Neutrophil (primary cell): ENCODE measurements around the gene KCTD7.
A peak's percentile ranks its signal among the peaks of the same experiment; 100 is the strongest.
"Not testable (repeated sequence)": the region's sequence is repeated elsewhere in the genome, so short reads cannot be mapped to it uniquely, and the experiment has no call there.

Experiments
- H3K27ac ChIP-seq: fragments of 200-600 bp; sonication (generic); 2 replicates; pipeline ENCODE4 v1.5.1; 2016; ENCODE audit warnings: mild to moderate bottlenecking, moderate library complexity
- H3K27me3 ChIP-seq: fragments of 200-600 bp; sonication (generic); 2 replicates; pipeline ENCODE4 v1.6.0; 2016; ENCODE audit warnings: mild to moderate bottlenecking
- H3K36me3 ChIP-seq: fragments of 200-600 bp; sonication (generic); 2 replicates; pipeline ENCODE4 v1.5.1; 2017
- H3K4me1 ChIP-seq, 2 experiments: fragments of 200-600 bp in 1 of 2; sonication (generic) in 1 of 2; 1 replicate in 1 of 2; 2 replicates in 1 of 2; pipeline versions ENCODE4 v1.5.1 to v1.6.1; 2013 to 2016; ENCODE audit warnings: low read depth in 1 of 2, low read length in 1 of 2, mild to moderate bottlenecking in 1 of 2, moderate library complexity in 1 of 2; ENCODE audit not compliant: control insufficient read depth in 1 of 2, insufficient read depth in 1 of 2
- H3K4me3 ChIP-seq, 2 experiments: fragments of 200-600 bp in 1 of 2; sonication (generic) in 1 of 2; 1 replicate in 1 of 2; 2 replicates in 1 of 2; pipeline ENCODE4 v1.5.1; 2013 to 2016; ENCODE audit warnings: low read depth in 1 of 2, low read length in 1 of 2, mild to moderate bottlenecking in 1 of 2, moderate library complexity in 1 of 2
- H3K9me3 ChIP-seq: fragments of 200-600 bp; sonication (generic); 2 replicates; pipeline ENCODE4 v1.5.1; 2016
- TF ChIP-seq, protein P1 (sequence below): fragments of 200-600 bp; sonication (generic); IDR thresholded peaks from 2 replicates; pipeline ENCODE4 v1.5.1; 2016; ENCODE audit warnings: antibody characterized with exemption

KCTD7 gene

GRCh38 chr7:66669496-66669895 is 40.8 kb downstream of the KCTD7 start:
- H3K36me3 ChIP-seq = no peaks in the 10 kb centered on the region
- H3K9me3 ChIP-seq = no peaks in the 10 kb centered on the region

DNA sequence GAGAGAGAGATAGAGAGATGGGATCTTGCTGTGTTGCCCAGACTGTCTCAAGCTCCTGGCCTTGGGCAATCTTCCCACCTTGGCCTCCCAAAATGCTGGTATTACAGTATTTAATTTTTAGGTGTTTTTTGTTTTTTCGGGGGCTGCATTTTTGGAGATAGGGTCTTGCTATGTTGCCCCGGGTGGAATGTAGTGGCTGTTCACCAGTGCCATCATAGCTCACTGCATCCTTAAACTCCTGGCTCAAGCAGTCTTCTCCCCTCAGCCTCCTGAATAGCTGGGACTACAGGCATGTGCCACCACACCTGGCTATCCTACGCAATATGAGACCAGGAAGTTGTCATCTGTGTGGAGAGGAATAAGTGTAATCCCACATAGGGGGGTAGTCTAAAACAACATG is 42.4 kb downstream of the KCTD7 start:
- no peak overlapping the region for H3K4me3 ChIP-seq
- TF ChIP-seq, protein P1, sequence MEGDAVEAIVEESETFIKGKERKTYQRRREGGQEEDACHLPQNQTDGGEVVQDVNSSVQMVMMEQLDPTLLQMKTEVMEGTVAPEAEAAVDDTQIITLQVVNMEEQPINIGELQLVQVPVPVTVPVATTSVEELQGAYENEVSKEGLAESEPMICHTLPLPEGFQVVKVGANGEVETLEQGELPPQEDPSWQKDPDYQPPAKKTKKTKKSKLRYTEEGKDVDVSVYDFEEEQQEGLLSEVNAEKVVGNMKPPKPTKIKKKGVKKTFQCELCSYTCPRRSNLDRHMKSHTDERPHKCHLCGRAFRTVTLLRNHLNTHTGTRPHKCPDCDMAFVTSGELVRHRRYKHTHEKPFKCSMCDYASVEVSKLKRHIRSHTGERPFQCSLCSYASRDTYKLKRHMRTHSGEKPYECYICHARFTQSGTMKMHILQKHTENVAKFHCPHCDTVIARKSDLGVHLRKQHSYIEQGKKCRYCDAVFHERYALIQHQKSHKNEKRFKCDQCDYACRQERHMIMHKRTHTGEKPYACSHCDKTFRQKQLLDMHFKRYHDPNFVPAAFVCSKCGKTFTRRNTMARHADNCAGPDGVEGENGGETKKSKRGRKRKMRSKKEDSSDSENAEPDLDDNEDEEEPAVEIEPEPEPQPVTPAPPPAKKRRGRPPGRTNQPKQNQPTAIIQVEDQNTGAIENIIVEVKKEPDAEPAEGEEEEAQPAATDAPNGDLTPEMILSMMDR = no peak
- H3K36me3 ChIP-seq = no peaks in the 10 kb centered on the region
- no peaks in the 10 kb centered on the region for H3K4me1 ChIP-seq
- H3K27ac ChIP-seq = no peak overlapping the region
- no peaks in the 10 kb centered on the region for H3K27me3 ChIP-seq
- no peaks in the 10 kb centered on the region for H3K9me3 ChIP-seq

More at GRCh38 chr7:66669496-66669895, 40.8 kb downstream of the KCTD7 start:
- Histone ChIP-seq H3K27me3 (no peaks in the 10 kb centered on the region), H3K4me3 (no peak overlapping the region), H3K4me1 (no peaks in the 10 kb centered on the region), H3K27ac (no peak overlapping the region)
- TF ChIP-seq, protein P1 = no peak

- H3K27ac ChIP-seq, H3K27me3 ChIP-seq, H3K4me3 ChIP-seq, H3K4me1 ChIP-seq, H3K36me3 ChIP-seq, H3K9me3 ChIP-seq: not testable (repeated sequence)
Observed at GRCh38 chr7:66671486-66671885, 42.8 kb downstream of the KCTD7 start.

DNA sequence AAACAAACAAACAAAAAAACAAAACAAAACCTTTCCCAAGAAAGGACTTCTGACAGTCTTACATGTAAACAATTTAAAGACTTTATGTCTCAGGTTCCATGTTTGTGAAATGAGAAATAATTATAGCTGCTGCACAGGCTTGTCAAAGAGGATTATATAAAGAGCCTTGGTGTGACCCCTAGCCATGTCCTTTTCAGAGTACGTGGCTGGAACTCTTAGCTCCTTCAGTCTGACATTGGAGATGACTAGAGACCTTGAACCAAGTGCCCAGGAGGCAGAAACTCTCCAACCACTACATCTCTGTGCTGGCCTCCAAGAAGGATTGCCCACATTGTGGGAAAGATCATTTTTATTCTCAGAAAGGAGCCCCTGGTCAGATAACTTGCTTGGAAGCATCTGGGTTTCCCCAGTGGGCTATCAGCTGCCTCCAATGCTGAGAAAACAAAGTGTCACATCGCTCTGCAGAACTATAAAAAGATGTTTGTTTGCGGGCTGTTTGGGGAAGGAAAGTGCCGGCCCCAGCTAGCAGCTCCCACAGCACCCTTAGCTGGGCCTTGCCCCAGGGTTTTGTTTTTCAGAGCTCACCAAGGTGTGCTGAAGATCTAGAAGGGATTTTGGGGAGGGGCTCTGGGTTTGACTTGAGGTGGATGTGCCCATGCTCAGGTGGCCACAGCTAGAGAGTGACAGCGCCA is 43.9 kb downstream of the KCTD7 start:
- not testable (repeated sequence) for H3K4me3 ChIP-seq, H3K27ac ChIP-seq, H3K27me3 ChIP-seq, H3K9me3 ChIP-seq, H3K36me3 ChIP-seq, H3K4me1 ChIP-seq

DNA sequence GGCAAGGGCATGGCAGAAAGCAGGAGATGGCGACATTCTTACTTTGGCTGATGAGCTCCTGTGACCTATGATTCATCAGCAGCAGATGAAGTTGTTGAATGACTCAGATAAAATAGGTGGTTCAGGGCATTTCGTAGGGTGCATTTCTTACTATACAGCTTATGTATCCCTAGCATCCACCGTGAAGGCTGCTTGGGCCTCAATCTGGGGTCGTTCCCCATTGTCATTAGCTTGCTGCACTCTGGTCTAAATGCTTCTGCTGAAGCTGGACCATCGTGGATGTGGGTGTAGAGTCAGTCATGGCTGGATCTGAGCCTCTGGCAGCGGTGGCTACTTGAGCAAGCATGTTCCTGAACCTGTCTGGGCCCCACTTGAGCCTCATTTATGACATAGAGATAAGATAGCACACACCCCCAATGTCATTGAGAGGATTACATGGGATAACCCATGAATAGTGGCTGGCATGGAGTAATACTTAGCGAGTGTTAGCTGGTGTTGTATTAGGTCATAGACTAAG is 44.5 kb downstream of the KCTD7 start:
- H3K36me3 ChIP-seq, H3K4me3 ChIP-seq, H3K9me3 ChIP-seq, H3K27me3 ChIP-seq, H3K27ac ChIP-seq, H3K4me1 ChIP-seq: not testable (repeated sequence)

- Histone ChIP-seq H3K27ac (peak overlapping the region; percentile 30), H3K27me3 (no peaks in the 10 kb centered on the region), H3K4me1 (peaks cover 15 to 18% of the 10 kb centered on the region in 2 experiments), H3K36me3 (no peaks in the 10 kb centered on the region), H3K9me3 (no peaks in the 10 kb centered on the region), H3K4me3 (no peak overlapping the region)
- TF ChIP-seq, protein P1 = no peak
Observed at GRCh38 chr7:66679633-66680244, 51.1 kb downstream of the KCTD7 start.
